ENCODE results near the gene WNT11. TPM values are rescaled to one million over a fixed set of nuclear protein-coding genes. Genes with fewer than 3 reads are reported as not detected.
"Not testable (repeated sequence)": the region's sequence is repeated elsewhere in the genome, so short reads cannot be mapped to it uniquely, and the experiment has no call there.

WNT11 gene
- total RNA-seq, 2 experiments from 2014 or later = not detected

- Mint-ChIP-seq H3K27ac (no peak overlapping the region), H3K36me3 (ENCODE audit: low read depth) (no peaks in the 10 kb centered on the region), H3K4me3 (peak overlapping the region; percentile 60), H3K4me1 (peaks cover 15% of the 10 kb centered on the region), H3K27me3 (peaks cover 55% of the 10 kb centered on the region), H3K9me3 (ENCODE audit: low read depth) (no peaks in the 10 kb centered on the region)
- ChIA-PET POLR2A (interaction anchor here (0.6 to 1.3 kb wide), 4 partner anchors 28 to 241 kb away, joined by 3 to 7 read pairs (median 3); no protein-coding TSS in a partner anchor), CTCF (interaction anchor here (0.6 to 4.0 kb wide), 57 partner anchors 9 to 925 kb away, joined by 3 to 72 read pairs (median 4); no protein-coding TSS in a partner anchor)
- ATAC-seq (peak; percentile 76), DNase-seq (peak; percentile 87)
- intact Hi-C loops (cut with DNase I, micrococcal nuclease) = loop anchor here (1.0 to 5.0 kb wide), 11 partner anchors 27 to 474 kb away; partner anchors contain the start of genes GVQW3 (in 2 of the 2), THAP12 (in 2 of the 2) and EMSY (in 1 of the 2)
Observed at GRCh38 chr11:76207642-76208401, 1.5 kb upstream of the WNT11 start.

DNA sequence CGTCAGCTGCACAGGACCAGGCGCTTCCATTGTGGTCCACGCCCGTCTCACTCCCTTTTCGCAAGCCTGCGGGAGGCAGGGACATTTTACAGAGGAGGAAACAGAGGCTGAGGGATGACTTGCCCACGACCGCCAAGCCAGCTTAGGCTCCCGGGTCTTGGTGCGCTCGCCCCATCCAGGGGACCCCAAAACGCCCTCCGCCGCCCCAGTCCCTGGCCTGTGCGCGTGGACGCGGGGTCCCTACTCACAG, 300 bp downstream of the WNT11 start:
- DNase-seq (no peak), ATAC-seq (no peak)
- Mint-ChIP-seq H3K36me3 (ENCODE audit: low read depth) (no peaks in the 10 kb centered on the region), H3K9me3 (ENCODE audit: low read depth) (no peaks in the 10 kb centered on the region), H3K27ac (no peak overlapping the region), H3K4me1 (peaks cover 15% of the 10 kb centered on the region), H3K27me3 (peaks cover 41% of the 10 kb centered on the region), H3K4me3 (peak overlapping the region; percentile 41)
- ChIA-PET CTCF (interaction anchor here (1.5 kb wide), 1 partner anchor 88 kb away, joined by 3 read pairs; no protein-coding TSS in a partner anchor), POLR2A (no interaction called here)
- intact Hi-C loops (cut with DNase I, micrococcal nuclease) = loop anchor here (2.0 to 5.0 kb wide), 4 partner anchors 176 to 476 kb away; partner anchors contain the start of genes GVQW3 (in 1 of the 2) and THAP12 (in 1 of the 2)

DNA sequence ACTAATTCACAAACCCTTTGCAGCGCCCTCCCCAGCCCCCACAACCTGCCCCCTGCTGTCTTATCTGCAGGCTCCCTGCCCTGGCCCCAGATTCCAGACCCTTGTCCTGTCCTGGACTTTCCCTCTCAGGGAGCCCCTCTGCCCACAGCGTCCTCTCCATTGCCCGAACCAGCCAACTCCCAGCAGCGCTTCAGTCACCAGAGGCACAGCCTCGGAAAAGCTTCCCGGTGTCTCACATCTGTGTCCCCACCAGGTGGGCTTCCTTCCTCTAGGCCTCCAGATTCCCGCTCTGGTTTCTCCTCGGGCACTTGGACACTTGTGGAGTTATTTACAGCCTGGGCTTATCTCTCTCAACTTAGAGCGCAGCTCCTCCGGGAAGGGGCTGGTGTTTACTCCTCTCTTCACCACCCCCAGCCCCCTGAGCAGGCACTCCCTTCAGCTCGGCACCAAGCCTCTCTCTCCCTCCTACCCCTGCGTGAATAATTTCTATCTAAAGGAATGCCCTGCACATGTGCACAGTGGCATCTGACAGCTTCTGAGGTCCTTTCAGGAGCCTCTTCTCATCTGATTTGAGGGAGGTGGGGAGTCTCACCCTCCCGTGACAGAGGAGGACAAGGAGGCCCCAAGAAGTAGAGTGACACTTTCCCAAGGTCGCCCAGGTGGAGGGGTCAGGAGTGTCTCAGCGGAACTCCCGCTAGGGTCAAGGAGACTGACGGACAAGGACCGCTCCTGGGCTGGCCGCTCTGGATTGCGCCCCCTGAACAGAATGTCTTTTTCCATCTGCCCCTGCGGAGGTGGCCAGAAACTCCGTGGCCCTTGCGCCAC, 838 bp downstream of the WNT11 start:
- Mint-ChIP-seq H3K27ac (no peak overlapping the region), H3K36me3 (ENCODE audit: low read depth) (no peaks in the 10 kb centered on the region), H3K4me1 (peaks cover 15% of the 10 kb centered on the region), H3K4me3 (peak overlapping the region; percentile 41), H3K9me3 (ENCODE audit: low read depth) (no peaks in the 10 kb centered on the region), H3K27me3 (peaks cover 38% of the 10 kb centered on the region)
- intact Hi-C loops (cut with DNase I, micrococcal nuclease) = loop anchor here (2.0 to 5.0 kb wide), 4 partner anchors 177 to 477 kb away; partner anchors contain the start of genes GVQW3 (in 1 of the 2) and THAP12 (in 1 of the 2)
- no peak for DNase-seq
- POLR2A ChIA-PET = no interaction called here
- no peak for ATAC-seq
- CTCF ChIA-PET = interaction anchor here (0.6 to 0.8 kb wide), 2 partner anchors 117 to 308 kb away, joined by 4 read pairs; no protein-coding TSS in a partner anchor

DNA sequence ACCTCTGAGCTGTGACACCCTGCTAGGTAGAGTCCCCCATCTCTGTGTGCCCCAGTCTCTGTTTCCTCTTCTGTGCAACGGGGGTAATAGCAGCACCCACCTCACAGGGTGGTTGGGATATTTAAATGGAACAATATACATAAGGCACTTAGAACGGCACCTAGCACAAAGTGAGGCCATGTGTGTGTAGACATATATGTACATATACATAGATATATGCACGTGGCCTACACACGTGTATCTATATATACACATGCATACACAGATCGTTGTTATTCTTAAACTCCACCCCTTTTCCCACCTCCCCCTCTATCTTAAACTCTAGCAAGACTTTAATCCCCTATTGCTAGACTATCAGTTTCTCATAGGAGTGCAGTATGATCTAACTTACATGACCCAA, 2.4 kb downstream of the WNT11 start:
- H3K4me1 Mint-ChIP-seq = peaks cover 15% of the 10 kb centered on the region
- no peak overlapping the region for H3K27ac Mint-ChIP-seq
- ATAC-seq (no peak), DNase-seq (no peak)
- H3K27me3 Mint-ChIP-seq = peaks cover 38% of the 10 kb centered on the region
- ChIA-PET CTCF (no interaction called here), POLR2A (no interaction called here)
- intact Hi-C loops (cut with DNase I, micrococcal nuclease) = no loop called here
- H3K9me3 Mint-ChIP-seq (ENCODE audit: low read depth) = no peaks in the 10 kb centered on the region
- H3K36me3 Mint-ChIP-seq (ENCODE audit: low read depth) = no peaks in the 10 kb centered on the region
- no peak overlapping the region for H3K4me3 Mint-ChIP-seq

DNA sequence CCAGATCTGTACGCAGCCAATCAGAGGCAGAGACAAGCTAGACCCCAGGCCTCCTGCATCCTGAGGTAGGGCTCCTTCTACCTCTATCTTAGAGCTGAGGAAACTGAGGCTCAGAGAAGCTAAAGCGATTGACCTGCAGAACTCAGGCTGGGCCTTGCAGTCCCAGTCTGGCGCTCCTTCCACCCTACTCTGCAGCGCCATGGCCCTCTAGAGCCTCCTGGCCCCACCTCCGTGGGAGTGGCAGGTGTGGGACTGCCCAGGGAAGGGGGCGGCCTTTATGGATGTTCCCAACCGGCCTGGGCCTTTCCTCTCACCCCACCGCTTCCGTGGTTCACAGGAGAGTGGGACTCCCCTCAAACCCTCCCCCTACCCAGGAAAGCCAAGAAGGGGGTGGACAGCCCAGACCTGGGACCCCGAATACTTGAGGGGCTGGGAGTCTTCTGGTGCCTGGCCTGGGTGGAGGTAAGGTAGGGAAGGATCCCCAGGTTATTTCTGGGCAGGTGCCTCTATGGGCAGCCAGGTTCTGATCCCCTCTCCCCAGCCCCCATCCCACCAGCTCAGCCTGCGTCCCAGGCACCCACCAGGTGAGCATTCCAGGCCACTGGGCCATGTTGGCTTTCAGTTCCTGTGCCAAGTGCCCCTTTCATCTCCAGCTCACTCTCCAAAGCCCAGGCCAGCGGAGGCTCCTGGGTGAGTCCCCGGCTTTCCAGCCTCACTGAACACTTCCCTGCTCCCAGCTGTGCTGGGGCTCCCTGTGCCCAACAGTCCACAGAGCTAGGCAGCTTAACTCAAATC, 3.0 kb downstream of the WNT11 start:
- no peak overlapping the region for H3K27ac Mint-ChIP-seq
- no peak for ATAC-seq
- peaks cover 35% of the 10 kb centered on the region for H3K27me3 Mint-ChIP-seq
- H3K4me1 Mint-ChIP-seq = peaks cover 15% of the 10 kb centered on the region
- H3K36me3 Mint-ChIP-seq (ENCODE audit: low read depth) = no peaks in the 10 kb centered on the region
- CTCF ChIA-PET = no interaction called here
- intact Hi-C loops (cut with DNase I, micrococcal nuclease) = no loop called here
- H3K4me3 Mint-ChIP-seq = no peak overlapping the region
- H3K9me3 Mint-ChIP-seq (ENCODE audit: low read depth) = no peaks in the 10 kb centered on the region
- POLR2A ChIA-PET = no interaction called here
- DNase-seq = no peak

GRCh38 chr11:76201672-76202412, 4.5 kb downstream of the WNT11 start:
- Mint-ChIP-seq H3K27ac (no peak overlapping the region), H3K36me3 (ENCODE audit: low read depth) (no peaks in the 10 kb centered on the region), H3K4me1 (peaks cover 6% of the 10 kb centered on the region), H3K9me3 (ENCODE audit: low read depth) (no peaks in the 10 kb centered on the region), H3K4me3 (no peak overlapping the region), H3K27me3 (peaks cover 27% of the 10 kb centered on the region)
- no peak for DNase-seq
- ATAC-seq = no peak
- ChIA-PET POLR2A (no interaction called here), CTCF (no interaction called here)
- intact Hi-C loops (cut with DNase I, micrococcal nuclease) = no loop called here

DNA sequence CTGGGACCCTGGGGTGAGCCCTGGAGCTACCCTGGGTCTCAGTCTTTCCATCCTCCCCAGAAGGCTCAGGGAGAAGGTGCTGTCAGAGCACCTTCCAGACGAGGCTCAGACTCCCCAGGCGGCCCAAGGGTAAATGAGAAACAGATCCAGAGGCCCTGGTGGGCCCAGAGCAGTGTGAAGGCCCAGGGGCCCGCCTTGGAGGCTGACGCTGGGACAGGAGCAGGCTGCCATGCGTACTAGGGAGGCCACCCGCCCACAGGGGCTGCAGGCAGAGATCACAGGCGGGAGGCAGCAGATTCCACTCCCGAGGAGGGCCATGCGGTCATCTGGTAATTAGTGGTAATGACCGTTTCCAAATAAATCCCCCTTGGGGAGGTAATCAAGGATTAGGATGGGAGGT, 5.2 kb downstream of the WNT11 start:
- H3K36me3 Mint-ChIP-seq (ENCODE audit: low read depth) = no peaks in the 10 kb centered on the region
- POLR2A ChIA-PET = no interaction called here
- no peaks in the 10 kb centered on the region for H3K9me3 Mint-ChIP-seq (ENCODE audit: low read depth)
- H3K27me3 Mint-ChIP-seq = peaks cover 23% of the 10 kb centered on the region
- H3K4me3 Mint-ChIP-seq = no peak overlapping the region
- CTCF ChIA-PET = no interaction called here
- no peak overlapping the region for H3K27ac Mint-ChIP-seq
- peaks cover 4% of the 10 kb centered on the region for H3K4me1 Mint-ChIP-seq
- ATAC-seq (no peak), DNase-seq (no peak)
- intact Hi-C loops (cut with DNase I, micrococcal nuclease) = no loop called here

DNA sequence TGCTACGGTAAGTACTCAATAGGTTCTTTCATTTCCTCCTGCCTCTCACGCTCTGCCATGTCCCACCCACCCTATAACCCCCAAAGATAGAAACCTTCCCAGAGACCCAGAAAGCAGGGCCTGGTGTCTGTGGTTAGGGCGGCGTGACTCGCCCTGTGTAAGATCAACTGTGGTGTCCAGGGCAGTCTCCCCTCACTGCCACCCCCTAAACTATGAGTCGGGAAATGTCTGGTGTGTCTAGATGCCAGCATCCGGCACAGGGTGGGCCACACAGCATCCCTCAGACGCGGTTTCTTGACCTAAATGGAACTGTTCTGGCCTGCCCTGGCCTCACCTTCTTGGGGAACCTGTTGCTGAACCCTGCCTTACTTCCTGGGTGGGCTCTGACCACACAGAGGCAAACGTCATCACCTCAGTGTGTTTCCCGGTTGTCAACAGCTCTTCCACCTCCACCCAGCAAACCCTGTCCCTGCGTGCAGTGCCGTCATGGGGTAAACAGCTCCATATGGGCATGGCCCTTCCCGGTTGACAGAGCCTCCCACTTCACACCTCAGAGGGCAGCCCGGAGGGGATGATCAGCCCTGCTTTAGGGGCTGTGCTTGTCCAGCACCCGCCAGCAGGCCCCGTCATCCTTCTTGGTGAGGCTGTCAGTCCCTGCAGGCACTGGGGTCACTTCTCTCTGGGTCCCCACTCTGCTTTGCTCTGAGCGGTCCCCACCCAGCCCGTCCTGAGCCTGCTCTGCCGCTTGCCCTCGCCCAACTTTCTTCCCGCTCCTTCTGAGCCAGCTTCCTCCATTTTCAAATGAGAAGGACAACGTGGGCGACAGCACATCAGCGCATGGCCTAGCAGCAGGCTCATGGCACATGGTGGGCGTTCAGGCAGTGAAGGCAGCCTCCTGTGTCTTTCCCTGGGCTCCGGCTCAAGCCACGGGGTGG, 6.0 kb downstream of the WNT11 start:
- Mint-ChIP-seq H3K36me3 (ENCODE audit: low read depth) (no peaks in the 10 kb centered on the region), H3K27ac (no peak overlapping the region), H3K9me3 (ENCODE audit: low read depth) (no peaks in the 10 kb centered on the region), H3K27me3 (peaks cover 16% of the 10 kb centered on the region), H3K4me3 (no peak overlapping the region), H3K4me1 (no peaks in the 10 kb centered on the region)
- ATAC-seq = no peak
- intact Hi-C loops (cut with DNase I, micrococcal nuclease) = no loop called here
- ChIA-PET POLR2A (no interaction called here), CTCF (interaction anchor here (3.9 kb wide), 1 partner anchor 8 kb away, joined by 23 read pairs; no protein-coding TSS in a partner anchor)
- DNase-seq = no peak

GRCh38 chr11:76198691-76199090, 7.6 kb downstream of the WNT11 start:
- ATAC-seq; H3K36me3 Mint-ChIP-seq (ENCODE audit: low read depth); POLR2A ChIA-PET; H3K9me3 Mint-ChIP-seq (ENCODE audit: low read depth); H3K4me1 Mint-ChIP-seq; intact Hi-C loops (cut with DNase I, micrococcal nuclease); H3K27me3 Mint-ChIP-seq; H3K27ac Mint-ChIP-seq; DNase-seq; H3K4me3 Mint-ChIP-seq: not testable (repeated sequence)
- CTCF ChIA-PET = interaction anchor here (0.9 to 3.9 kb wide), 3 partner anchors 10 to 74 kb away, joined by 3 to 23 read pairs (median 5); no protein-coding TSS in a partner anchor

Data from activated CD4-positive, alpha-beta T cell treated with anti-CD3 and anti-CD28 coated beads for 36 hours (primary cell).